Limb (tissue), 2 donors: ENCODE measurements around the gene LHFPL2.
"Not testable (repeated sequence)": the region's sequence is repeated elsewhere in the genome, so short reads cannot be mapped to it uniquely, and the experiment has no call there.

Experiments used
- DNase-seq, 2 donors: peaks; one replicate each; pipeline ENCODE4 v3.0.0-alpha.2; 2016; ENCODE audit errors: extremely low spot score in 2 of 2

The LHFPL2 gene, protein sequence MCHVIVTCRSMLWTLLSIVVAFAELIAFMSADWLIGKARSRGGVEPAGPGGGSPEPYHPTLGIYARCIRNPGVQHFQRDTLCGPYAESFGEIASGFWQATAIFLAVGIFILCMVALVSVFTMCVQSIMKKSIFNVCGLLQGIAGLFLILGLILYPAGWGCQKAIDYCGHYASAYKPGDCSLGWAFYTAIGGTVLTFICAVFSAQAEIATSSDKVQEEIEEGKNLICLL

DNA sequence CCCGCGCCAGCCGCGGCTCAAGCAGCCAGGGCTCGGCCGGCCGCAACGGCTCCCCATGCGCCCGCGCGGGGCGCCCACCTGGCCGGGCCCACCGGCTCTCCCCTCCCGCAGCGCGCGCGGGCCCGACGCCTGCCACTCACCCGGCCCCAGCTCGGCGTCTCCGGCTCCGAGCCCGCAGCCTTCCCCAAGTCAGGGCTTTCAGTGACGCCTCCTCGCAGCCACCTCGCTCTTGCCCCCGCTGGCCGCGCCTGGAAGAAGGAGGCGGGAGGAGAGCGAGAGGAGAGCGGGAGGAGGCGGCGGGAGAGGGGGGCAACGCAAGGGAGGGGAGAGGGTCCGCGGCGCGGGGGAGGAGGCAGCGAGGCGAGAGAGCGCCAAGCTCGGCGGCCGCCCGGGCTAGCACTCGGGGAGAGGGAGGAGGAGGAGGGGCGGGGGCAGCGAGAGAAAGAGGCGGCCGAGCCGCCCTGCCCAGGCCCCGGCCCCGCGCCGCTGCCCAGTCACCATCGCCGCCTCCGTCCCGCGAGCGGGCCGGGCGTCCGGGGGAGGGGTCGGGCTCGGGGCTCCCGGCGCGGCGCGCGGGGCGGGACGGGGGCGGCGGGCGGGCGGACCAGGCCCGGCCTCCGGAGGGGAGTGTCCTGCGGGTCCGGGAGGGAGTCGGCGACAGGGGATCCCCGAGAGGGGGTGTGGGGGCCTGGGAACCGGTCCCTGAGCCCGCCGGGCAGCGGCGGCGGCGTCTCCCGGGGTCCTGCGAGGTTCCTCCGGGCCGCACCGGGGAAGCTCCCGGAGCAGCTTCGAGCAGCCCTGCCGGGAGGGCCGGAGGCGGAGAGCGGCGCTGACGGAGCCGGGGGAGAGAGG lies at the start of gene LHFPL2:
LHFPL2 (minus strand) TSS at position 414 of the 852 bp plus-strand sequence. CDS start 138,559 bp downstream, outside the sequence.
- DNase-seq: peak; percentile 83 to 90

DNA sequence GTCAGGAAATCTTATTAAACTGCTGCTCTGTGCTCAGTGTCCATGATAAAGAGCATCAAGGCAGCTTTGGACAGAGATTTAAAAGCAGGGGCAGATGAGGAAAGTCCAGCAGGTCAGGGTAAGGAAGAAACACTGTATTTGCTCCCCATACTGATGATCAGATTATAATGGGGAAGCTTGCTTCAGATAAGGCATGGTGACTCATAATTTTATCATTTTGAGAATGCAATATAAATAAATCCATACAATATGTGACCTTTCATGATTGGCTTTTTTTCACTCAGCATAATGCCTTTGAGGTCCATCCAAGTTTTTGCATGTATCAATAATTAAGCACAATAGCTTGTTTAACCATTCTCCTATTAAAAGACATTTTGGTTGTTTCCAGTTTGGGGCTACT lies 48.1 kb upstream of the LHFPL2 start:
- no peak for DNase-seq

DNA sequence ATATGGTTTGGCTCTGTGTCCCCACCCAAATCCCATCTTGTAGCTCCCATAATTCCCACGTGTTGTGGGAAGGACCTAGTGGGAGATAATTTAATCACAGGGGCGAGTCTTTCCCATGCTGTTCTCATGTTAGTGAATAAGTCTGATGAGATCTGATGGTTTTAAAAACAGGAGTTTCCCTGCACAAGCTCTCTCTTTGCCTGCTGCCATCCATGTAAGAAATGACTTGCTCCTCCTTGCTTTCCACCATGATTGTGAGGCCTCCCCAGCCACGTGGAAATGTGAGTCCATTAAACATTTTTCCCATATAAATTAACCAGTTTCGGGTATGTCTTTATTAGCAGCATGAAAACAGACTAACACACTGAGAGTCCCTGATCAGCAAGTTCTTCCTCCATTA lies 47.5 kb upstream of the LHFPL2 start:
- not testable (repeated sequence) for DNase-seq

DNA sequence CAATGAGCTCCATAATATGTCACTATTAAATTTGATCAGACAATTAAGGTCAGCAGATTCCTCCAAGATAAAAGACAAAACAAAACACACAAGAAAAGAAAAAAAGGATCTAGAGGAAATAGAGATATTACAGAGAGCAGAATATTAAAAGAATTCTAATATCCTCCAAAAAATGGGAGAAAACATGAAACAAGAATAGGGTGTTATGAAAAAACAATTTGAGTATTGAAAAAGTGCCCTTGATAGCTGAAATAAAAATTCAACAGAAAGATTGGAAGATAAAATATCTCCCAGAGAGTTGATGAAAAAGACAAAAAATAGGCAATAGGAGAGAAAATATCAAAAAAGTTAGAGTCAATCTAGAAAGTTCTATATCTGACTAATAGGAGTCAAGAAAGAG lies 44.8 kb upstream of the LHFPL2 start:
- no peak for DNase-seq

DNA sequence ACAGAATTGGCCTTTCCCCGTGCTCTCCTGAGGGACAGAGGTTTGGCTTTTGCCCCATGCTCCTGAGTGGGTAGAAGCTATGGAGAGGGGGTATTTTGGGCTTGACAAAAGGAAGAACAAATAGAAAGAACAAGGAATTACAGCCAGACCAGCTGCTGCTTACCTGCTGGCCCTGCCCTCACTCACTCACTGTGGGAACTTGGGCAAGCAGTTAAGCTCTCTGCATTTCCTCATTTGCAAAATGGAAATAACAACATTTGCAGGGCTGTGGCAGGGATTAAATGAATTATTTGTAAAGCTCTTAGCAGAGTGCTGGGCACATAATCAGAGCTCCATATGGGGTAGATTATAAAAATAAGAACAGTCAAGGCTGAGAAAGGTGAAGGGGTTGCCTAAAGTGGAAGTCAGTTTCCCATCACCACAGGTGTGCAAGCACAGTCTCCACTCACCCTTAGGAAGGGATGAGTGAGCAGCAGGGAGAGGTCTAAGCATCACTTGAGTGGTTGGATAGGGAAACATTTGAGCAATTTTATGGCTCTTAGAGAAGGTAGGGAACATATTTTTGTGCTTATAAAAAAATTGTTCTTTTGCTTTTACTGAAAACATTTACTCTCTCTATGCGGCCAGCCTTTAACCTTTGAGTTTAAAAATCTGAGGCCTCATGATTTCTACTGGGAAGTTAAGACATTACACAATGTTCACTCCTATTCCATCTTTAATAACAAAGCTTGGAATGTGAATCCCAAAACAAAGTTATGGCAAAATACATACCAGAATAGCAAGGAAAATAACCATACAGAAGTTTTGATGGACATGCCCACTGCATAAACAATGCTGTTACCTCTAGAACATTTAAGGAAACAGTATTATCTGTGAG lies 42.8 kb upstream of the LHFPL2 start:
- DNase-seq: no peak

DNA sequence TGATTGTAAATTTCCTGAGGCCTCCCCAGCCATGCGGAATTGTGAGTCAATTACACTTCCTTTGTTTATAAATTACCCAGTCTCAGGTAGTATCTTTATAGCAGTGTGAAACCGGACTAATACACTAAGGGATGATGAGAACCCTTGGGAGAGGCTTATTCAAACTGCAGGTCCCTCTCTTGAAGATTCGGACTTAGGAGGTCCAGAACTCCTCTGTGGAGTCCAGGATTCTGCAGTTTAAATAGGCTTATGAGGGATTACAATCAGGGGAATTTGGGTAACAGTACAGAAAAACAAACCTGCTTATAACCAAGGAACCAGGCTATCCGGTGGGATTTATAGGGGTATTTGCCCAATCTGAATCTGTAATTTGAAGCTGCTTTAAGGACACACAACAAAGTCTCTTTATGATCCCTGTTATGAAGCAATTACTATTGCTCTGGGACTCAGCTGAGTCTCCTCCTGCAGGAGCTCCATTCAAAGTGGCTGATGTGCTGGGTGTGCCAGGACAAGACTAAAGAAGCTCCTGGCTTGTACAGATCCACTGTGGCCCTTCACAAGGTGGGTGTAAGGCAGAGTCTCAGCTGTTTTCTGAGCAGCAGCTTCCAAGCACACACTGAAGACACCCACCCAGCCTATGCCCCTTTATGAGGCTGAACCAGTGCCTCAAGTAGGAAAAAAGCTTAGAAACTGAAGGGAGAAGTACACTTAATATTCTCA lies 41.8 kb upstream of the LHFPL2 start:
- DNase-seq: no peak

DNA sequence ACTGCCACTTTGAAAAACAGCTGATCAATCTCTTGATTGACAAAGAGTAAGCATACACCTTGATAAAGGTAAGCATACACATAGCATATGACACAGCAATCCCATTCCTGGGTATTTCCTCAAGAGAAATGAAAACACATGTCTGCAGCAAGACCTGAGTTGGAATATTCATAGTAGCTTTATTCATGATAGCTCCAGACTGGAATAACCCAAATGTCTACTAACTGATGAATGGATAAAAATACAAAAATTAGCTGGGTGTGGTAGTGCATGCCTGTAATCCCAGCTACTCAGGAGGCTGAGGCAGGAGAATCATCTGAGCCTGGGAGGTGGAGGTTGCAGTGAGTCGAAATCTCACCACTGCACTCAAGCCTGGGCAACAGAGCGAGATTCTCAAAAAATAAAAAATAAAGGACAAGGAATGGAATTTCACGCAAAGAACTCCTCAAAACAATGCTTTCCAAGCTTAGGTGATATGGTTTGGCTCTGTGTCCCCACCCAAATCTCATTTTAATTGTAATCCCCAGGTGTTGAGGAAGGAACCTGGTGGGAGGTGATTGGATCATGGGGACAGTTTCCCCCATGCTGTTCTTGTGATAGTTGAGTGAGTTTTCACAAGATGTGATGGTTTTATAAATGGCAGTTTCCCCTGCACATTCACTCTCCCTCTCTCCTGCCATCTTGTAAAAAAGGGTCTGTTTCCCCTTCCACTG lies 41.1 kb upstream of the LHFPL2 start:
- DNase-seq: no peak

DNA sequence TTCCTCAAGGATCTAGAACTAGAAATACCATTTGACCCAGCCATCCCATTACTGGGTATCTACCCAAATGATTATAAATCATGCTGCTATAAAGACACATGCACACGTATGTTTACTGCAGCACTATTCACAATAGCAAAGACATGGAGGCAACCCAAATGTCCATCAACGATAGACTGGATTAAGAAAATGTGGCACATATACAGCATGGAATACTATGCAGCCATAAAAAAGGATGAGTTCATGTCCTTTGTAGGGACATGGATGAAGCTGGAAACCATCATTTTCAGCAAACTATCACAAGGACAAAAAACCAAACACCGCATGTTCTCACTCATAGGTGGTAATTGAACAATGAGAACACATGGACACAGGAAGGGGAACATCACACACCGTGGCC lies 38.9 kb upstream of the LHFPL2 start:
- DNase-seq: not testable (repeated sequence)

DNA sequence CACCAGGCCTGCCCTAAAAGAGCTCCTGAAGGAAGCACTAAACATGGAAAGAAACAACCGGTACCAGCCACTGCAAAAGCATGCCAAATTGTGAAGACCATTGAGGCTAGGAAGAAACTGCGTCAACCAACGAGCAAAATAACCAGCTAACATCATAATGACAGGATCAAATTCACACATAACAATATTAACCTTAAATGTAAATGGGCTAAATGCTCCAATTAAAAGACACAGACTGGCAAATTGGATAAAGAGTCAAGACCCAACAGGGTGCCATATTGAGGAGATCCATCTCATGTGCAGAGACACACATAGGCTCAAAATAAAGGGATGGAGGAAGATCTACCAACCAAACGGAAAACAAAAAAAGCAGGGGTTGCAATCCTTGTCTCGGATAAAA lies 35.3 kb upstream of the LHFPL2 start:
- not testable (repeated sequence) for DNase-seq

DNA sequence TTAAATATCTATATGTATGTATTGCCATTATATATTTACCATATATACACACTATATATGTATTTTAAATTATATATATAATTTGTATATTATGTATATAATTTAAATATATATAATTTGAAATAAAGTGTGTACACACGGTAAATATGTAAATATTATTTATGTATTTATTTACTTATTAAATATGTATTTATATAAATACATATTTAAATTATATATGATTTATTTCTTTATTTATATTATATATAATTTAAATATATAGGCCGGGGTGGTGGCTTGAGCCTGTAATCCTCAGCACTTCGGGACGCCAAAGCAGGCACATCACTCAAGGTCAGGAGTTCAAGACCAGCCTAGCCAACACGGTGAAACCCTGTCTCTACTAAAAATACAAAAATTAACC lies 31.3 kb upstream of the LHFPL2 start:
- no peak for DNase-seq

DNA sequence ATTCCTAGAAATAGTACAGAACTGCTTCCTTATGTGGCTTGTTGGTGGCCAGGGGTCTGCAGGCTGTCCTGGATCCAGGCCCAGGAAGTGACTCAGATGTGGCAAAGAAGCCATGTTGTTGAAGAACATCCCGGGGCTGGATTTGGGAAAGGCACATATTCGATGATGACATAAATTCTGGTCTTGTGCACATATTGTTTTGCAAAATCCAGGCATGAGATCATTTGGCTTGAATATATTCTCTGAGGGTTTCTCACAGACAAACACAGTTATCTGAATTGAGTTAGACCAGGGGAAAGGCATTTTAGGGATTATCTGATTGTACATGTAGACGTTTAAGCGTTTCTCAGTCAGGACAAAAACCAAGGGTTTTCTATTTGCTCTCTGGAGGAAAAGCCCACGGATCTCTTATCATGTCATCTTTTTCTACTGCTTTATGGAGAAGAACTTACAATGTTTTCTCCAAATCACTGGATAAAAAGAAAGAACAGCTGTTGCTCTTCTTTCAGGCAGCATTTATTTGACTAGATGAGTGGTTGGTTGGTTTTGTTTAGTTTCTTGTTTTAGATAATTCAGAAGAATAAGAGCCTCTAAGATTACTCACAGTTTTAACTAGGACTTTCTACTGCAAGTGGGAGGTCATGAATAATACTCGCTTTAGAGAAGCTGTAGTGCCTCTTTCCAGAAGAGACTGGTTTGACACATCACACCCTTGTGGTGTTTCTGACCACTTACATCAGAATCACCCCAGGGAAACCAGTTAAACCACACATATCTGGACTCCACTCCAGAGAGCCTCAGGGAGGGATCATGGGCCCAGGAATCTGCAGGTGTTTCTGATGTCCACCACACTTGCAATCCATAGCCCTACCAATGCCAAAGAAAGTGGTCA lies 29.5 kb upstream of the LHFPL2 start:
- DNase-seq: peak; percentile 53 to 89

DNA sequence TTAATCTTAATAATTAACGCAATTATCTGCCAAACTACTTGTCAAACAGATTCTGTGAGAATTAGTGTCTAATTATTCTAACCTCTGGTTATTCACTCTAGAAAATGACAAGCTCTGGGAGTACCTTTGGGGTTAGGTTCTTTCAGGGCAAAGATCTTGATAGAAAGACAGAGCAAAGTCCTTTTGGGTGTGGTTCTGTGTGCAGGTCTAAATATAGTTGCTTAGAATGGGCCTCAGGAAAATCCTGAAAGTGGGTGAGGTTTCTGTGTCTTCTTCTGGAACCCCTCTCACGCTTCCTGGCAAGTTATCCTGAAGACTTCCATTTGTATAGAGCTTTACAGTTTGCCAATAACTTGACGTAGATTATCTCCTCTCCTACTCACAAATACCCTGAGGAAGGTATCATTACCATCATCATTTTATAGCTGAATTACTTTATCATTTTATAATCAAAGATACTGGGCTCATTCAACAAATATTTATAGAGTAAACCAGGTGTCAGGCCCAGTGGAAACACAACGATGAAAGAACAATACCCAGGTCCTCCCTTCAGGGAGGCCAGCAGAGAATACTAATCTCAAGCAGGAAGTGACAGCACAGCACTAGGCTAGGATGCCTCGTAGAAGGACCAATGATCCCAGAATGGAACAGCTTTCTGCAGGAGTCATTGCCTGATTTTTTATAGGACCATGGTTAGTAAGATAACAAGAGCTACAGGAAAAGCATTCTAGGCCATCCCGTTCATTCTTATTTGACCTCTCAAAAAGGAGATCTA lies 27.6 kb upstream of the LHFPL2 start:
- no peak for DNase-seq

DNA sequence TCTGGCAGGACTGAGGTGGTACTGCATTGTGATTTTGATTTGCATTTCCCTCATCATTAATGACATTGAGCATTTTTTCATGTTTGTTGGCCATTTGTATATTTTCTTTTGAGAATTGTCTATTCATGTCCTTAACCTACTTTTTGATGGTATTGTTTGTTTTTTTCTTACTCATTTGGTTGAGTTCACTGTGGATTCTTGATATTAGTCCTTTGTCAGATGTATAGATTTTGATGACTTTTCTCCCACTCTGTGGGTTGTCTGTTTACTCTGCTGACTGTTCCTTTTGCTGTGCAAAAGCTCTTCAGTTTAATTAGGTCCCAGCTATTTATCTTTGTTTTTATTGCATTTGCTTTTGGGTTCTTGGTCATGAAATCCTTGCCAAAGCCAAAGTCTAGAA lies 25.3 kb upstream of the LHFPL2 start:
- not testable (repeated sequence) for DNase-seq

DNA sequence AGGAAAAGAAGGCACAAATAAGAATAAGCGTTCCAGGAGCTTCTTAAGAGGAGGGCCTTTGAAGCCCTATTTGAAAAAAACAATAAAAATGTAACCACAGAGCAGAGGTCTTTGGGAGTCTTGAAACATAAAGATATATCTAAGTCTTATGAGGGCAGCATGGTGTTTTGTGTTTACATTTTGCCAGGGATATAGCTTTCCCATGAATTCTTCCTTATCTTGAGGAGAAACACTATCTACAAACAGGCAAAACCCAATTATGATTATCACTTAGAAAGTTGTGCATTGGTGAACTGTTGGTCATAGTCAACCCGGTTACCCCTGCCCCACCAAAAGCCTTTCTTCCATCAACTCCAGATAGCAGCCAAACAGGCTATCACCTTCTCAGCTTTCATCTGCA lies 23.6 kb upstream of the LHFPL2 start:
- DNase-seq: no peak

DNA sequence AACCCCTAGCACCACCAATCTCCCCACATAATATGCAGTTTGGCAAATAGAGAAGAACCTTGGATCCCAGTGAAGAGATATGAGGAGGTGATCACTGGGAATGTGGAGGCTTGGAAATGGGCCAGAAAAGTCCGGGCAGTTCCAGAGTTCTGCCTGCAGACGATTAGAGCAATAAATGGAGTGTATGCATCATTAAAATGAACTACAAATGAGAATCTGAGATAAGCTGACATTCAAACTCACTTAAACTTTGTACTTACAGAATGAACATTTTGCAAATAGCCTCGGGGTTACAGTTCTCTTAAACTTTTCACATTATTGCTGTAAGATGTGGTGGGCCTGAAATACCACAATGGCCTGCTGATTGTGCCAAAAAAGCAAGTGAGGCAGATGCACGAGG lies 23.0 kb upstream of the LHFPL2 start:
- peak; percentile 41 to 43 for DNase-seq

DNA sequence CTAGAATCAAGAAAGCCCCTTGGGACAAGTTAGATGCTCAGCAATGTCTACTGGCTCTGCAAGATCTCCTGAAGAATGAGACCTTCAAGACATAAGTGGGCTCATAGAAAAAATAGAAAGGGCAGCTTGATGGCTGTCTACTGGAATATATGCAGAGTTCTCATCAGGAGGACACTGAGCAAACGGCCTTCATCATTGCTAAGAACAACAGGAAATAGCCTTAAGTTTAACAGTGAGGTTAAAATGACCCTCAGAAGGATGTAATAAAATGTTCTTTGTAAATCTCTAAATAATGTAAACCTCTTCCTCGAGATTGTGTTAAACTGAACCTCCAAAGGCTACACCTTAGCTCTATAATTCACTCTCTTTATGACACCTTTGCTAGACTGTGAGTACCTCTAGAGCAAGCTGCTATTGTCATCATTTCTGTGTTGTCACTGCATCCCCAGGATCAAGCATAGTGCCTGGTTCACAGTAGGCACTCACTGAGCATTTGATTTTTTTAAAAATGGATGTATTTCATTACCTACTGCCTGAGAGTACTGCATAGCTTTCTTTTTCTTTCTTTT lies 22.2 kb upstream of the LHFPL2 start:
- no peak for DNase-seq

DNA sequence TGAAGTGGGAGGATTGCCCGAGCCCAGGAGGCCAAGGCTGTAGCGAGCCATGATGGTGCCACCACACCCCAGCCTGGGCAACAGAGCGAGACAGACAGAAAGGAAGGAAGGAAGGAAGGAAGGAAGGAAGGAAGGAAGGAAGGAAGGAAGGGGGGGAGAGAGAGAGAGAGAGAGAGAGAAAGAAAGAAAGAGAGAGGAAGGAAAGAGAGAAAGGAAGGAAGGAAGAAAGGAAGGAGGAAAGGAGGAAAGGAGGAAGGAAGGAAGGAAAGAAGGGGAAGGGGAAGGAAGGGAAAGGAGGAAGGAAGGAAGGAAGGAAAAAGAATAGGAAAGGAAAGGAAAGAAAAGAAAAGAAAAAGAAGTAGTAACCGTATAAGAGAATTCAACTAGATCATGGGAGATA lies 20.8 kb upstream of the LHFPL2 start:
- DNase-seq: no peak

DNA sequence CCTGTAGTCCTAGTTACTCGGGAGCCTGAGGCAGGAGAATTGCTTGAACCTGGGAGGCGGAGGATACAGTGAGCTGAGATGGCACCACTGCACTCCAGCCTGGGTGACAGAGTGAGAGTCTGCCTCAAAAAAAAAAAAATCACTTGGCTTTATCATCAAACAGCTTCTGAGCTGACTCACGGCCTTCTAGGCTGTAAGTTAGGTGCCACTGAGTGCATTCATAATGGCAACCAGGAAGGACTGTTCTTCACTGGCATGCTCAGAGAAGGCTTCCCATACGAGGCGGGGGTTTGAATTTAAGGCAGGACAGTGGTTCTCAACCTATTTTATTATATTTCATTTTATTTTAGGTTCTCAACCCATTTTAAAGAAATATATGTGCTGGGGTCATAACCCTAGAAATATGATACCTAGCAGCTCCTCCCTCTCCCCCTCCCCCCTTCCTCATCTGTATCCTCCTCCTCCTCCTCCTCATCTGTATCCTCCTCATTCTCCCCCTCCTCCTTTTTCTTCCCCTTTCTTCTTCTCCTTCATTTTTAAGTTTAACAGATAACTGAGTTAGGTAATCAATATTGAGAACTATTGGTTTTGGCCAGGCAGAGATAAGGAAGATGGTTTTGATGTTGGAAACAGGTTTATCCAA lies 19.0 kb upstream of the LHFPL2 start:
- no peak for DNase-seq
